Placental pericyte (primary cell): ENCODE results near the gene CETP. TPM values are rescaled to one million over a fixed set of nuclear protein-coding genes. Genes with fewer than 3 reads are reported as not detected.

ENCODE experiments used
- total RNA-seq: library from RNA; depleted of rRNA; stranded (reverse); fragments of >200 nt; gene quantifications from 2 replicates; pipeline ENCODE4 v1.2.3, GENCODE V29; 2012

Gene CETP, protein sequence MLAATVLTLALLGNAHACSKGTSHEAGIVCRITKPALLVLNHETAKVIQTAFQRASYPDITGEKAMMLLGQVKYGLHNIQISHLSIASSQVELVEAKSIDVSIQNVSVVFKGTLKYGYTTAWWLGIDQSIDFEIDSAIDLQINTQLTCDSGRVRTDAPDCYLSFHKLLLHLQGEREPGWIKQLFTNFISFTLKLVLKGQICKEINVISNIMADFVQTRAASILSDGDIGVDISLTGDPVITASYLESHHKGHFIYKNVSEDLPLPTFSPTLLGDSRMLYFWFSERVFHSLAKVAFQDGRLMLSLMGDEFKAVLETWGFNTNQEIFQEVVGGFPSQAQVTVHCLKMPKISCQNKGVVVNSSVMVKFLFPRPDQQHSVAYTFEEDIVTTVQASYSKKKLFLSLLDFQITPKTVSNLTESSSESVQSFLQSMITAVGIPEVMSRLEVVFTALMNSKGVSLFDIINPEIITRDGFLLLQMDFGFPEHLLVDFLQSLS
- under 0.01 TPM in 1 of 2 replicates, not detected in the other for total RNA-seq

GRCh38 chr16:56961851-56962281 is at the start of gene CETP:
CETP (plus strand) TSS chr16:56961950; CDS start chr16:56961980, 30 bp downstream.

GRCh38 chr16:56931892-56932720 is 29.6 kb upstream of the CETP start, which contains the start of gene HERPUD1:
HERPUD1 (plus strand) TSS chr16:56932142; CDS start chr16:56932245, 103 bp downstream.

DNA sequence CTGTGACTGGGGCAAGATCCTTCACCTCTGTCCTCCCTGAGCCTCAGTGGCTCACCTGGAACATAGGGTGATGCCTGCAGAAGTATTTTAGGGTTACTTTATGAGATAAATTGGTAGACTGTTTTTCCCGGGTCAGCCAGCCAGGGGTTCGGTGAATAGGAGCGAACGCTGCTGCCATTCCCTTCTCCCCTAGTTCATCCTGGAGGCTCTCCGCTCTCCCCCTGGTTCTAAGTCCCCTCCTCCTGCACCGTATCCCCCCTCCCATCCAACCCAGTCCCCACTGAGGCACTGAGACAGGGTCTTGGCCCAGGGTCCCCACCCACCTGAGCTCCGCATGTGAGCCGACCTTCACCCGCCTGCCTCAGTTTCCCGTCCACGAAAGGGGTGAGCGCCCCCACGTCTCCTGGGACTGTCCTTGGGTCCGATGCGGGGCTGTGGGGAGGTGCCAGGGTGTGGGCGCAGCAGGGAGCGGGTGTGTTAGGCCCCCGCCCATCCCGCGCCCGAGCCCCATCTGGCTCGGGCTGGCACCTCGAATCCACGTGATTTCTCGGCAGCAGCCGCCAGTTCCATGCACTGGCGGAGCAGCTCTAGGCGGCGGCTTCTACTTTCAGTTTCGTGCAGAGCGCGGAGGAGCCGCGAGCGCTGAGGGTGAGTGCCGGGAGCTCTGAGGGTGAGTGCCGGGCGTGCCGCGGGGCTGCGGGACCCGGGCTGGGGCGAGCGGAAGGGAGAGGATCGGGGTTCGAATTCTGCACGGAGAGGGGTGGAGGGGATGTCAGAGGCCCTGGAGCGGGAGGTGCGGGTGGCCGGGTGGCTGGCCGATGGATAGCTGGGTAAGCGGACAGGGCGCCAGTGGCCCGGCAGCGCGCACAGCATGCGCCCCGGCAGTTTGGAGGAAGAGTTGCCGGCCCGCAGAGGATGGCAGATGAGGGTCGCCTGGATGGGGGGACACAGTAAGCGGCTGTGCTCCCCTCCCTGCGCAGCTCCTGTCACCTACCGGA is 27.5 kb downstream of the CETP start, which contains the start of gene NLRC5:
Gene NLRC5, plus strand, starts transcription at position 610 of the 998 bp plus-strand sequence. CDS start 31,156 bp downstream, outside the sequence.

Other genes starting within 250 kb of the CETP start
- 36.1 and 98.2 TPM in 2 replicates for gene NUP93, start 231.8 kb upstream of the CETP start, total RNA-seq
- gene SLC12A3, start 96.7 kb upstream of the CETP start, total RNA-seq = not detected in 2 replicates
- 90.5 and 646 TPM in 2 replicates for gene HERPUD1, start 29.8 kb upstream of the CETP start, total RNA-seq
- gene NLRC5, start 27.6 kb downstream of the CETP start, total RNA-seq = 33.5 and 79.3 TPM in 2 replicates
- 15.5 and 34.2 TPM in 2 replicates for gene CPNE2, start 130.6 kb downstream of the CETP start, total RNA-seq
- 66.7 and 84.5 TPM in 2 replicates for gene PSME3IP1, start 224.1 kb downstream of the CETP start, total RNA-seq
- gene RSPRY1, start 224.4 kb downstream of the CETP start, total RNA-seq = 40.9 and 67.1 TPM in 2 replicates